Neural progenitor cell (in vitro differentiated cells): ENCODE measurements around the gene MED12L. TPM values are rescaled to one million over a fixed set of nuclear protein-coding genes. Genes with fewer than 3 reads are reported as not detected.

Experiments used
- DNase-seq: peaks from one replicate; pipeline ENCODE4 v3.0.0-alpha.2; 2016; ENCODE audit warnings: low spot score
- H2AFZ ChIP-seq: fragments of 200-600 bp; sonication (generic); replicated peaks from 2 replicates; pipeline ENCODE4 v1.6.1; 2016; ENCODE audit warnings: antibody characterized with exemption
- H3F3A ChIP-seq: fragments of 200-600 bp; sonication (generic); 2 replicates; pipeline ENCODE4 v1.6.1; 2016; ENCODE audit warnings: antibody characterized with exemption, low read depth
- H3K27ac ChIP-seq: fragments of 200-600 bp; sonication (generic); 2 replicates; pipeline ENCODE4 v1.5.1; 2016; ENCODE audit warnings: mild to moderate bottlenecking
- H3K27me3 ChIP-seq: fragments of 200-600 bp; sonication (generic); 2 replicates; pipeline ENCODE4 v1.6.1; 2016; ENCODE audit warnings: mild to moderate bottlenecking, moderate library complexity
- H3K36me3 ChIP-seq: fragments of 200-600 bp; sonication (generic); 2 replicates; pipeline ENCODE4 v1.5.1; 2016
- H3K4me1 ChIP-seq: fragments of 200-600 bp; sonication (generic); 2 replicates; pipeline ENCODE4 v1.6.1; 2016; ENCODE audit warnings: mixed run types
- H3K4me2 ChIP-seq: fragments of 200-600 bp; sonication (generic); 2 replicates; pipeline ENCODE4 v1.6.1; 2016
- H3K4me3 ChIP-seq: fragments of 200-600 bp; sonication (generic); 2 replicates; pipeline ENCODE4 v1.5.1; 2016
- H3K79me2 ChIP-seq: fragments of 200-600 bp; sonication (generic); 2 replicates; pipeline ENCODE4 v1.6.1; 2016; ENCODE audit warnings: low read depth
- H3K9ac ChIP-seq: fragments of 200-600 bp; sonication (generic); 2 replicates; pipeline ENCODE4 v1.6.1; 2016
- H3K9me3 ChIP-seq: fragments of 200-600 bp; sonication (generic); 2 replicates; pipeline ENCODE4 v1.5.1; 2016; ENCODE audit warnings: low read depth
- H4K20me1 ChIP-seq: fragments of 200-600 bp; sonication (generic); 2 replicates; pipeline ENCODE4 v1.6.1; 2016; ENCODE audit warnings: low read depth
- H3K27ac Mint-ChIP-seq: 3 replicates; pipeline ENCODE4 v1.8.0; 2021; ENCODE audit warnings: mixed read lengths
- H3K27me3 Mint-ChIP-seq: 2 replicates; pipeline ENCODE4 v1.8.0; 2022; ENCODE audit warnings: low read depth, mild to moderate bottlenecking, inconsistent platforms, moderate library complexity, mixed read lengths; ENCODE audit not compliant: insufficient read depth
- H3K36me3 Mint-ChIP-seq: 3 replicates; pipeline ENCODE4 v1.8.0; 2021; ENCODE audit warnings: mixed read lengths
- H3K4me1 Mint-ChIP-seq: 3 replicates; pipeline ENCODE4 v1.8.0; 2021; ENCODE audit warnings: mixed read lengths
- H3K4me3 Mint-ChIP-seq: 3 replicates; pipeline ENCODE4 v1.8.0; 2021; ENCODE audit warnings: mild to moderate bottlenecking, moderate library complexity, mixed read lengths
- H3K9me3 Mint-ChIP-seq: 3 replicates; pipeline ENCODE4 v1.8.0; 2020; ENCODE audit warnings: mixed read lengths
- CTCF ChIP-seq: fragments of 200-600 bp; sonication (generic); IDR thresholded peaks from 2 replicates; pipeline ENCODE4 v1.5.1; 2017; ENCODE audit warnings: antibody characterized with exemption, mild to moderate bottlenecking
- EZH2 ChIP-seq: fragments of 200-600 bp; sonication (generic); IDR thresholded peaks from 2 replicates; pipeline ENCODE4 v1.6.1; 2017; ENCODE audit warnings: antibody characterized with exemption, mild to moderate bottlenecking, moderate library complexity
- EZH2phosphoT487 ChIP-seq: fragments of 200-600 bp; sonication (generic); IDR thresholded peaks from 2 replicates; pipeline ENCODE4 v1.6.1; 2017; ENCODE audit warnings: antibody characterized with exemption
- total RNA-seq: library from RNA; depleted of rRNA; stranded (reverse); fragments of >200 nt; gene quantifications from 2 replicates; pipeline ENCODE4 v1.2.3, GENCODE V29; 2015; ENCODE audit warnings: low replicate concordance

Gene MED12L
- total RNA-seq, 1 donor from 2014 or later: 16.5 TPM

GRCh38 chr3:151086484-151087456, 1.3 kb downstream of the MED12L start:
- peak overlapping the region; percentile 87 for H2AFZ ChIP-seq
- peaks cover 8% of the 10 kb centered on the region for H3K36me3 Mint-ChIP-seq
- peaks cover 40% of the 10 kb centered on the region for H3K4me1 Mint-ChIP-seq
- DNase-seq: peak; percentile 94
- peak overlapping the region; percentile 22 for H3K9ac ChIP-seq
- peaks cover 4% of the 10 kb centered on the region for H3K27me3 Mint-ChIP-seq
- no peaks in the 10 kb centered on the region for H3K9me3 Mint-ChIP-seq
- peak overlapping the region; percentile 90 for H3K27ac Mint-ChIP-seq
- peaks cover 33% of the 10 kb centered on the region for H3F3A ChIP-seq
- peak overlapping the region; percentile 96 for H3K4me3 Mint-ChIP-seq
- H3K79me2 ChIP-seq: peaks cover 43% of the 10 kb centered on the region
- H3K27ac ChIP-seq: no peak overlapping the region
- H3K4me1 ChIP-seq: peaks cover 33% of the 10 kb centered on the region
- no peaks in the 10 kb centered on the region for H3K36me3 ChIP-seq
- H3K9me3 ChIP-seq: no peaks in the 10 kb centered on the region
- H3K4me3 ChIP-seq: peak overlapping the region; percentile 85
- H4K20me1 ChIP-seq: peaks cover 27% of the 10 kb centered on the region
- peak; percentile 41 for TF ChIP-seq EZH2
- TF ChIP-seq CTCF: peak; percentile 46
- TF ChIP-seq EZH2phosphoT487: peak; percentile 38
- peak overlapping the region; percentile 94 for H3K4me2 ChIP-seq
- H3K27me3 ChIP-seq: peaks cover 15% of the 10 kb centered on the region

GRCh38 chr3:151087648-151088047, 2.2 kb downstream of the MED12L start:
- Histone ChIP-seq H3K27me3 (peaks cover 15% of the 10 kb centered on the region), H3K9me3 (no peaks in the 10 kb centered on the region), H2AFZ (no peak overlapping the region), H3F3A (peaks cover 26% of the 10 kb centered on the region), H3K4me3 (peak overlapping the region; percentile 85), H3K36me3 (no peaks in the 10 kb centered on the region), H4K20me1 (peaks cover 27% of the 10 kb centered on the region), H3K4me1 (peaks cover 26% of the 10 kb centered on the region), H3K9ac (peak overlapping the region; percentile 22), H3K79me2 (peaks cover 43% of the 10 kb centered on the region), H3K27ac (no peak overlapping the region), H3K4me2 (peak overlapping the region; percentile 94)
- TF ChIP-seq CTCF: no peak
- no peak for TF ChIP-seq EZH2
- no peak for TF ChIP-seq EZH2phosphoT487
- peaks cover 40% of the 10 kb centered on the region for H3K4me1 Mint-ChIP-seq
- no peak overlapping the region for H3K27ac Mint-ChIP-seq
- H3K9me3 Mint-ChIP-seq: no peaks in the 10 kb centered on the region
- peaks cover 4% of the 10 kb centered on the region for H3K27me3 Mint-ChIP-seq
- peaks cover 15% of the 10 kb centered on the region for H3K36me3 Mint-ChIP-seq
- H3K4me3 Mint-ChIP-seq: peak overlapping the region; percentile 96
- DNase-seq: no peak

- peaks cover 33% of the 10 kb centered on the region for H4K20me1 ChIP-seq
- Mint-ChIP-seq H3K27me3 (peaks cover under 1% of the 10 kb centered on the region), H3K4me1 (peaks cover 21% of the 10 kb centered on the region), H3K36me3 (peaks cover 22% of the 10 kb centered on the region), H3K4me3 (no peak overlapping the region), H3K9me3 (no peaks in the 10 kb centered on the region), H3K27ac (no peak overlapping the region)
- peaks cover 19% of the 10 kb centered on the region for H3K4me1 ChIP-seq
- no peak for TF ChIP-seq EZH2phosphoT487
- no peak for DNase-seq
- H3K36me3 ChIP-seq: no peaks in the 10 kb centered on the region
- no peak overlapping the region for H2AFZ ChIP-seq
- no peaks in the 10 kb centered on the region for H3K9me3 ChIP-seq
- peaks cover 6% of the 10 kb centered on the region for H3F3A ChIP-seq
- no peak overlapping the region for H3K4me3 ChIP-seq
- H3K27ac ChIP-seq: no peak overlapping the region
- peaks cover 6% of the 10 kb centered on the region for H3K27me3 ChIP-seq
- peaks cover 83% of the 10 kb centered on the region for H3K79me2 ChIP-seq
- no peak overlapping the region for H3K4me2 ChIP-seq
- H3K9ac ChIP-seq: no peak overlapping the region
These were observed 6.4 kb downstream of the MED12L start for GRCh38 chr3:151091685-151092345.
